Germinal center (tissue), 1 donor: ENCODE results near the gene HOXA9.

Experiments
- DNase-seq: peaks from one replicate; pipeline ENCODE4 v3.0.0; 2012; ENCODE audit warnings: mixed read lengths, low spot score

The HOXA9 gene

GRCh38 chr7:27164367-27165088, 809 bp downstream of the HOXA9 start:
- no peak for DNase-seq

- no peak for DNase-seq
These were observed 1.3 kb downstream of the HOXA9 start for GRCh38 chr7:27164045-27164366.

- no peak for DNase-seq
These were observed 1.9 kb downstream of the HOXA9 start for GRCh38 chr7:27163288-27164044.

- DNase-seq: no peak
These were observed 2.6 kb downstream of the HOXA9 start for GRCh38 chr7:27162561-27163287.

- no peak for DNase-seq
These were observed 3.4 kb downstream of the HOXA9 start for GRCh38 chr7:27161721-27162560.

DNA sequence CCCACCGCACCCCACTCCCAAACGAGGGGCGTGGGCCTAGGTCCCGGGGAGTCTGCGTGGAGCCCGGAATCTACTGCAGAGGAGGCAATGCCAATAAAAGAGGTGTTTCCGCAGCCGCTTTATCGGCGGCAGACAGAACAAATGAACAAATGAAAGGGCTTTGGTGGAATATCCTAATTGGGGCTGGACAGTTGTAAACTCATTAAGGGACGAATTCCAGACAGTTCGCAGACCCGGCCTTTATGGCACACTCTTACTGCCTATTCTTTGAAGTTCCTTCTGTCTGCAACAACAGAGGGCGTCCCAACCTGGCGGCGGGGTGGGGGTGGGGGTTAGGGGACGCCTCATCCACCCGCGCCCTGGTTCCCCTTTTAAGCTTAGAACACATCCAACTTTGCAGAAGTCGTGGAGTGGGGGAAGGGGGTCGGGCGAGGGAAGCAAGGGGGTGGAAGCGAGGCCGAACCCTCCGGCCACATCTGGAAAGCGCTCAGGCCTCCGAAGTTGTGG, 4.1 kb downstream of the HOXA9 start:
- DNase-seq: no peak

GRCh38 chr7:27160546-27161213, 4.7 kb downstream of the HOXA9 start:
- DNase-seq: peak; percentile 81

DNA sequence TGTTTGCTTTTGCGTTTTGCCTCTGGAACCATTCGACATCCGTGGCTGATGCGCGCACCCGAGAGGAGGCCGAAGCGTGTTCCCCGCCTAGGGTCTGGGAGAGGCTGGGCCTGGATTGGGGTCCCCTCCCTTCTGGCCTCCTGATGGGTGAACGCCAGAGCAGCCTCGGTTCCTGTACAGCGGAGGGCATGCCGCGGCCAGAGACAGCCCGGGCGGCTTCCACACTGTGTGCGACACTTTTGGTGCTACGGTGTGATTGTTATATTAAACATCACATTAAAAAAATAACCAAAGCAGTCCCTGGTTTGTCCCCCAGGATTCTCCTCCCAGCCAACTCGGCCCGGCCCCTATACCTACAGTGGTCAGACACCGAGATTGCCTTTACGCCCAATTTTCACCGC, 5.2 kb downstream of the HOXA9 start:
- DNase-seq: no peak

DNA sequence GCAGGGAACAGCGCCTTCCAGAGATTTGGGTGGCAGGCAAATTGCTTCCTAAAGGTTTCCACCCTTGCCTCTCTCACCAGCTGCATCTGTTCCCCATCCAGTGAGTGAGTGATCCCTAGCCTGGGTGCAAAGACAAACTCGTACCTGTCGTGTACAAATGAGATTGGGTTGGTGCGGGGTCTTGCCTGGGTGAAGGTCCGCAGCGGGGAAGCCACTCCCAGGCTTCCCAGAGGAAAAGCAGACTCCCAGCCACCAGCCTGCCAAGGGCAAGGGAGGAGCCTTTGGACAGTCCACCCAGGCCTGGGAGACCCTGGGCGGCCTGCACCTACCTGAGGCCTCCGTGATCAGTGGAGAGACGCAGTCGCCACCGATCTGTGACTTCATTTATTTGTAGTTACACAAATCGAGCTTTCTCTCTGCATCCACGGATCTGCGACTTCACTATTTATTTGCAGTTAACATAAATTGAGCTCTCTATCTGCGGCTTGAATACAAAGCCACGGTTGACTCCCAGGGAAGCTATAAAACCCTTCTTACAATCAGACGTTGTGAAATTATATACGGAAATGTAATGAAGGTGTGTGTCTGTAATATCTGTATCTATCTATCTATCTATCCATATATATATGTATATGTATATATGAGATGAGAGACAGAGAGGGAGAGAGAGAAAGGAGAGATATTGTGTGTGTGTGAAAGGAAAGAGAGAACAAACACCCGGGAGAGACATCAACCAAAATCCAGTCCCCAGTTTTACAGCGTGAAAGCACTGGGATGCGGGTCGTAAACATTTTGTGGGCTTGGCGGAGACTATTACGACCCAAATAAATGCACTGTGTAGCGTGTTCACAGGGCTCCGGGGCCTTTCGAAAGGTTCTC, 5.8 kb downstream of the HOXA9 start:
- DNase-seq: no peak

DNA sequence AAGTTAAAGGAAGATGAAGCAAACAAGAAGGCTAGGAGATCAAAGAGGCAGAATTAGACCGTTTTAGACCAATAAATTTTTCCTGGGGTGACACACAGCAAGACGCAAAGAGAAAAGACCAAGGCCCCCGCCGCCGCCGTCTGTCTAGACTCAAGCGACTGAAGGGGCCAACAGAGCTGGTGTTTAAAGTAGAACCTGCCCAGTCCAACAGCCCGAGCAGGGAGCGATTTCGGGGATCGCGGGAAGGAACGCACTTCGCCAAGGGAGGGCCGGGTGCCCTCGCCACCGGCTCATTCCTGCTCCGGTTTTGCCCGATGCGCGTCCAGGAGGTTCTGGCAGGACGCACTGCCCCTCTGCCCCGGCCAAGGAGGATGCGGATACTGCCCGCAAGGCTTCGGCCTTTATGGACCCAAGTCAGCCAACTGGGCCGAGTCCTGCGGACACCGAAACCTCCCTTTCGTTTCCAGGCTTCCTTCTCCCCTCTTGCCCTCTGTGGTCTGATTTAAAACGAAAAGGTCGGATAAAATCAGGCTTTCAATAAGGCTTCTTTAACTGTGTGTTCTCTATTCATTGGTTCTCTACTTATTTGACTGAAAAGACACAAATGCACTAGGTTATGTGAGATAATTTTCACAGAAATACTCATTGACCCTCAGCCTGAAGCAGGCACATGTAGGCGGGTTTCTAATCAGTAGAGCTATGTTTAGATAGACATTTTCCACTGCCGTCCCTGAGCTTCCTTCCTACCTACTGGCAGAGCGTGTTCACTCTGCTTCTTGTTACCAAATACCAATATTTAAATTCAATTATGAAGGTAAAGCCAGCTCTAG, 6.7 kb downstream of the HOXA9 start:
- DNase-seq: no peak

- no peak for DNase-seq
These were observed 7.5 kb downstream of the HOXA9 start for GRCh38 chr7:27157702-27158431.

DNA sequence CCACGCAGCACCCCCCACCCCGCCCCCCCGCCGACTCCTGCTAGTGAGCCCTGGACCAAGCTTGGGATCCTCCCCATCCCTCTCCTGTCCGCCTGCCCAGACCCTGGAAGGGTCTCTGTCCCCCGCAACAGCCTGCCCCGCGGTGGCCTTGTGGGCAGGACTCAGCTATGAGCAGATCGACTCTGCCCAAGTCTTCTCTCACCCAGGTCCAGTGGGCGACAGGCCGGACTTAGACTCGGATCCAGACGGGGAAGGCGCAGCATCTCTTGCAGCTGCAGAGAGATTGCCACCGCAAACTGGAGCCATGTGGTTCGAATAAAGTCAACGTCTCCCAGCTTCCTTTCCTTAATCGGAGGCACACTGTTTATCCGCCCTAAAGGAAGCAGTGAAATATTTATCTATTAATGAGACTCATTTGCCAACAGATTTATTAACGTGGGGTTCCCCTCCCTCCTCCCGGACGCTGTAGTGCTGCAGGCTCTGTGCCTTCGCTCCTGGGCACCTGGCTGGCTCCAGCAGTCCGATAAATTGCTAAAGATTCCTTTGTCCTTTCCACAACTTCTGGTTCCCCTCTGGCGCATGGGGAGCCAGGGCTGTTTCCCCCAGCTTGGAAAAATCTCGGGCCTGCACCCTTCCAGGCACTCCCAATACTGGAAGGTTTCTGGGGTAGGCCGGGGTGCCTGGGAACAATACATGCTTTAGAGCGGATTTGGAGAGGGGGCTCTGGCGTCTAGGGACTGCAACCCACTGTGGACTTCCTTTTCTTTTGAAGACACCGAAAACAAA, 8.2 kb downstream of the HOXA9 start:
- DNase-seq: no peak

GRCh38 chr7:27156508-27156898, 8.8 kb downstream of the HOXA9 start, which contains the start of gene HOXA7:
Gene HOXA7 (minus strand): TSS chr7:27156675. CDS start chr7:27156545, 130 bp downstream.
- no peak for DNase-seq

- no peak for DNase-seq
These were observed 9.4 kb downstream of the HOXA9 start for GRCh38 chr7:27155816-27156507.

- DNase-seq: no peak
These were observed 10.2 kb downstream of the HOXA9 start for GRCh38 chr7:27154901-27155815.

- no peak for DNase-seq
These were observed 11.0 kb downstream of the HOXA9 start for GRCh38 chr7:27154369-27154768.
